Measurements from ENCODE around the gene QRFP.

DNA sequence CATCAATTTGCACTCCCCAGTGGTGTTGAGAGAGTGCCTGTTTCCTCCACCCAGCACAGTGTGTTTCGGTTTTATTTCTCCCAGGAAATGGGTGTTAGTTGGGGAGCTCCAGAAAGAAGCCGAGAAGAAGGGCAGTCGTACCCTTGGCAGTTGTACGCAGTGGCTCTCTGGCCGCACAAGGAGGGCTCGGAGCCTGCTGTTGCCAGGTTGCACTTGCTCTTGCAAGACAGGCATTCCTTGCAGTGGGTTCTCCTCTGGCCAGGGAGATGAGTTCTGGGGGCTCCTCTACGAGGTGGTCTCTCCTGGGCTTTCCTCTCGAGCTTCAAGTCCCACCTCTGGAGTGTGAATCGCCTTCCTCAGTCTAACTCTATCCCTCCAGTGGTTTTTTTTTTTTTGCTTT is 29.1 kb downstream of the QRFP start:
- TF ChIP-seq, protein P1, sequence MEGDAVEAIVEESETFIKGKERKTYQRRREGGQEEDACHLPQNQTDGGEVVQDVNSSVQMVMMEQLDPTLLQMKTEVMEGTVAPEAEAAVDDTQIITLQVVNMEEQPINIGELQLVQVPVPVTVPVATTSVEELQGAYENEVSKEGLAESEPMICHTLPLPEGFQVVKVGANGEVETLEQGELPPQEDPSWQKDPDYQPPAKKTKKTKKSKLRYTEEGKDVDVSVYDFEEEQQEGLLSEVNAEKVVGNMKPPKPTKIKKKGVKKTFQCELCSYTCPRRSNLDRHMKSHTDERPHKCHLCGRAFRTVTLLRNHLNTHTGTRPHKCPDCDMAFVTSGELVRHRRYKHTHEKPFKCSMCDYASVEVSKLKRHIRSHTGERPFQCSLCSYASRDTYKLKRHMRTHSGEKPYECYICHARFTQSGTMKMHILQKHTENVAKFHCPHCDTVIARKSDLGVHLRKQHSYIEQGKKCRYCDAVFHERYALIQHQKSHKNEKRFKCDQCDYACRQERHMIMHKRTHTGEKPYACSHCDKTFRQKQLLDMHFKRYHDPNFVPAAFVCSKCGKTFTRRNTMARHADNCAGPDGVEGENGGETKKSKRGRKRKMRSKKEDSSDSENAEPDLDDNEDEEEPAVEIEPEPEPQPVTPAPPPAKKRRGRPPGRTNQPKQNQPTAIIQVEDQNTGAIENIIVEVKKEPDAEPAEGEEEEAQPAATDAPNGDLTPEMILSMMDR (IDR thresholded peaks at IDR 0.05; ENCODE audit: insufficient read depth, low read length, poor library complexity, severe bottlenecking) = no peak
- no peak for TF ChIP-seq EZH2phosphoT487 (conservative IDR thresholded peaks at IDR 0.05; ENCODE audit: low read length)

Data from SU-DHL-6 (cell line).